ENCODE measurements around the gene PAIP1. TPM values are rescaled to one million over a fixed set of nuclear protein-coding genes. Genes with fewer than 3 reads are reported as not detected.

Gene PAIP1
- total and polyA plus RNA-seq, 12 donors, result 54.8 to 262 (median 84.6) TPM

DNA sequence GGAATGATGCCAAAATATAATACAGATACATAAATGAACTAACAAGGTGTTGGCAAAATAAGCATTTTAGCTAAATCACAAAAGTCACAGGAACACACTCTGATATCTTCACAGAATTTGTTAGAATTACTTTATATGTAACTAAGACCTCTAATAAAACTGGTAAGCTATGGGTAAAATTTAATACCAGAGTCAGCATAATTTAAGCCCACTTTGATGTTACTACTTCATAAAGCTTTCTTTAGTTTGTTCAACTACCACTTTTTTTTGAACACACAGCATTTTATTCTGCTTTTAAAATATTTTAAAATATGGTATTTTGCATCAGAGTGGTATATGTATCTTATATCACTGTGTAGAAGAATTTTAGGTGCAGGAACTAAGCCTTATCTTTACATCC, 19.9 kb downstream of the PAIP1 start:
- Histone ChIP-seq H3K4me1 (replicated peaks in 1 of 2) (no peaks in the 10 kb centered on the region), H3K4me3 (no peak overlapping the region), H3K9me3 (replicated peaks in 1 of 3) (no peaks in the 10 kb centered on the region), H3K36me3 (replicated peaks in 1 of 2) (peaks cover 0 to 69% of the 10 kb centered on the region in 2 donors), H3K27me3 (no peaks in the 10 kb centered on the region), H3K27ac (no peak overlapping the region)
- intact Hi-C loops (cut with DNase I), result no loop called here
- no peak for DNase-seq
- TF ChIP-seq, protein P1, sequence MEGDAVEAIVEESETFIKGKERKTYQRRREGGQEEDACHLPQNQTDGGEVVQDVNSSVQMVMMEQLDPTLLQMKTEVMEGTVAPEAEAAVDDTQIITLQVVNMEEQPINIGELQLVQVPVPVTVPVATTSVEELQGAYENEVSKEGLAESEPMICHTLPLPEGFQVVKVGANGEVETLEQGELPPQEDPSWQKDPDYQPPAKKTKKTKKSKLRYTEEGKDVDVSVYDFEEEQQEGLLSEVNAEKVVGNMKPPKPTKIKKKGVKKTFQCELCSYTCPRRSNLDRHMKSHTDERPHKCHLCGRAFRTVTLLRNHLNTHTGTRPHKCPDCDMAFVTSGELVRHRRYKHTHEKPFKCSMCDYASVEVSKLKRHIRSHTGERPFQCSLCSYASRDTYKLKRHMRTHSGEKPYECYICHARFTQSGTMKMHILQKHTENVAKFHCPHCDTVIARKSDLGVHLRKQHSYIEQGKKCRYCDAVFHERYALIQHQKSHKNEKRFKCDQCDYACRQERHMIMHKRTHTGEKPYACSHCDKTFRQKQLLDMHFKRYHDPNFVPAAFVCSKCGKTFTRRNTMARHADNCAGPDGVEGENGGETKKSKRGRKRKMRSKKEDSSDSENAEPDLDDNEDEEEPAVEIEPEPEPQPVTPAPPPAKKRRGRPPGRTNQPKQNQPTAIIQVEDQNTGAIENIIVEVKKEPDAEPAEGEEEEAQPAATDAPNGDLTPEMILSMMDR (IDR thresholded peaks at IDR 0.05), result no peak
- no peak for TF ChIP-seq POLR2A (IDR thresholded peaks at IDR 0.05)

DNA sequence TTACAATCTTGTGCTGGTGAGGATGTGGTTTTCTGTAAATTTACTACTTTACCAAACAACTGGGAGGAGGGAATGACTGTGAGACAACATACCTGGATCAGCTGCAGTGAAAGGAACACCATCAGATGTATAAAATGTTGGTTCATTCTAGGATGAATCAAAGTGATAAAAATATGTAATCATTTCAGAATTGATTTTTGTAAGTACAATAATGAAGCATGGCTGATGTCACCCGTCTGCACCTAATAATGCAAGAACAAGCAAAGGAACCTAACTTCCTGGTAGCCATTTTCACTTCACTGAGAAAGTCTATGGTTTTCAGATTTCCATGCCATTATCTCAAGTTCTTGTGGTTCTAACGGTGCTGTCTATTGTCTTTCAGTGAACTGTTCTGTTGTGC, 23.2 kb downstream of the PAIP1 start:
- TF ChIP-seq POLR2A (IDR thresholded peaks at IDR 0.05), result no peak
- TF ChIP-seq, protein P1 (IDR thresholded peaks at IDR 0.05), result no peak
- H3K36me3 ChIP-seq (replicated peaks in 1 of 2), result peaks cover 0 to 82% of the 10 kb centered on the region in 2 donors
- 83 to 90% (median 88%) methylated on average over 2 of the region's 2 CpGs for WGBS, 4 donors
- intact Hi-C loops (cut with DNase I), result no loop called here
- DNase-seq, result no peak
- no peak overlapping the region for H3K4me3 ChIP-seq
- no peak overlapping the region for H3K27ac ChIP-seq
- no peaks in the 10 kb centered on the region for H3K9me3 ChIP-seq (replicated peaks in 1 of 3)
- no peaks in the 10 kb centered on the region for H3K27me3 ChIP-seq
- no peaks in the 10 kb centered on the region for H3K4me1 ChIP-seq (replicated peaks in 1 of 2)

- Histone ChIP-seq H3K4me3 (no peak overlapping the region), H3K36me3 (replicated peaks in 1 of 2) (peaks cover 0 to 76% of the 10 kb centered on the region in 2 donors), H3K27ac (no peak overlapping the region), H3K27me3 (no peaks in the 10 kb centered on the region), H3K4me1 (replicated peaks in 1 of 2) (no peaks in the 10 kb centered on the region), H3K9me3 (replicated peaks in 1 of 3) (no peaks in the 10 kb centered on the region)
- intact Hi-C loops (cut with DNase I), result no loop called here
- DNase-seq, result no peak
- 87 to 100% (median 97%) methylated on average over 2 of the region's 2 CpGs for WGBS, 4 donors
- TF ChIP-seq POLR2A (IDR thresholded peaks at IDR 0.05), result no peak
- TF ChIP-seq, protein P1 (IDR thresholded peaks at IDR 0.05), result no peak
Measured at GRCh38 chr5:43530648-43531047, 26.2 kb downstream of the PAIP1 start.

GRCh38 chr5:43523662-43524072, 33.2 kb downstream of the PAIP1 start:
- intact Hi-C loops (cut with DNase I), result no loop called here
- no peak for TF ChIP-seq POLR2A (IDR thresholded peaks at IDR 0.05)
- TF ChIP-seq, protein P1 (IDR thresholded peaks at IDR 0.05), result no peak
- Histone ChIP-seq H3K27ac (no peak overlapping the region), H3K27me3 (no peaks in the 10 kb centered on the region), H3K4me3 (no peak overlapping the region), H3K36me3 (replicated peaks in 1 of 2) (peaks cover 0 to 14% of the 10 kb centered on the region in 2 donors), H3K4me1 (replicated peaks in 1 of 2) (no peaks in the 10 kb centered on the region), H3K9me3 (replicated peaks in 1 of 3) (no peaks in the 10 kb centered on the region)
- WGBS, 4 donors, result 62 to 75% (median 66%) methylated on average over 2 of the region's 2 CpGs
- DNase-seq, result no peak
